ENCODE measurements around the gene GNE. TPM values are rescaled to one million over a fixed set of nuclear protein-coding genes. Genes with fewer than 3 reads are reported as not detected.

Gene GNE
- total and polyA plus RNA-seq, 2 of the 8 experiments (the other 6 are each of a cell fraction or from before 2014, with no cell fraction given), result 5.1 to 11.1 TPM

DNA sequence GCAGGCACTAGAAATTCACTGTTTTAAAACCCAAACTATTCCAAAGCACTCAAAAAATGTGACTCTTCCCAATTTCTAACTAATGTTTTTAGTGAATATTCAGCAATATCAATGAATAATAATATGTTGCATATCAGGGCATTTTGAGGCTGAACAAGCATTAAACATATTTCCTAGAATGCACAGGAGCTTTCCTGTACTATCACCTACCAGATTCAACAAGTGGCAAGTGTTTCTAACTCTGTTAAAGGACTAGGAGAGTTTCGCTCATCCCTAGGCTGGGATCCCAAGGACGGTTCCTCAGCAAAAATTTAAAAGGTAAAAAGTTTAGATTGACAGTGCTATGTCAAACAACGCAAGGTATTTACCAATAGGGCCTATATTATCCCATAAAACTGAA lies 21.0 kb downstream of the GNE start:
- Histone ChIP-seq H3K23ac (ENCODE audit: insufficient read length) (no peak overlapping the region), H2AFZ (ENCODE audit: low read length) (no peak overlapping the region), H2AK5ac (ENCODE audit: low read depth, low read length) (no peak overlapping the region), H4K91ac (replicated peaks; ENCODE audit: insufficient read length, low read length) (no peak overlapping the region), H3K27me3 (replicated peaks in 1 of 4; ENCODE audit: control insufficient read depth in 3 of 4, extremely low read depth in 1 of 4, insufficient read depth in 3 of 4, low read length in 3 of 4) (no peaks in the 10 kb centered on the region), H3K23me2 (ENCODE audit: low read depth, low read length) (no peaks in the 10 kb centered on the region), H3K14ac (ENCODE audit: insufficient read length) (no peak overlapping the region), H3K4me3 (ENCODE audit: extremely low read depth in 1 of 4, insufficient read depth in 2 of 4, low read depth in 3 of 4, low read length in 4 of 4) (no peak overlapping the region), H2BK12ac (ENCODE audit: low read depth, low read length) (no peak overlapping the region), H3K4ac (replicated peaks; ENCODE audit: insufficient read length, low read depth, low read length) (no peak overlapping the region), H2BK120ac (replicated peaks; ENCODE audit: low read depth, low read length) (no peak overlapping the region), H3K36me3 (ENCODE audit: control insufficient read depth in 2 of 4, insufficient read depth in 4 of 4, low read length in 3 of 4) (peaks cover 0 to 5% (median 2%) of the 10 kb centered on the region in 4 experiments; a peak in 3 of 8 replicates), H2BK15ac (ENCODE audit: low read length) (no peak overlapping the region), H3K9me3 (ENCODE audit: insufficient read depth in 2 of 2, low read depth in 1 of 2, low read length in 1 of 2) (no peaks in the 10 kb centered on the region), H3K18ac (ENCODE audit: extremely low read depth, low read length) (no peak overlapping the region), H3K79me2 (ENCODE audit: control insufficient read depth in 1 of 2, insufficient read depth in 2 of 2, low read length in 2 of 2) (peaks cover 0 to 2% of the 10 kb centered on the region in 2 experiments; a peak in 1 of 4 replicates), H2BK5ac (ENCODE audit: low read depth, low read length) (no peak overlapping the region), H3K79me1 (ENCODE audit: low read depth, low read length) (0 out of 2 replicates have a peak, but pooled peaks cover 2% of the 10 kb centered on the region), H3K4me1 (replicated peaks in 1 of 4; ENCODE audit: control insufficient read depth in 3 of 4, insufficient read depth in 4 of 4, low read length in 3 of 4) (no peaks in the 10 kb centered on the region), H4K5ac (ENCODE audit: insufficient read length, low read depth, low read length) (no peak overlapping the region), H4K8ac (ENCODE audit: extremely low read depth, insufficient read depth, low read length) (no peak overlapping the region), H2BK20ac (ENCODE audit: low read length) (no peak overlapping the region), H4K20me1 (replicated peaks in 1 of 2; ENCODE audit: control insufficient read depth in 1 of 2, insufficient read depth in 2 of 2, low read length in 2 of 2) (no peaks in the 10 kb centered on the region), H3K27ac (ENCODE audit: low read depth, low read length) (no peak overlapping the region), H3K56ac (replicated peaks; ENCODE audit: insufficient read length, low read depth, low read length) (no peak overlapping the region), H3K4me2 (ENCODE audit: insufficient read depth in 1 of 2, low read depth in 2 of 2, low read length in 2 of 2) (no peak overlapping the region), H3K9ac (replicated peaks in 1 of 4; ENCODE audit: extremely low read depth in 1 of 4, low read depth in 3 of 4, low read length in 3 of 4) (no peak overlapping the region)
- FAIRE-seq (no peak), DNase-seq (ENCODE audit: low read depth in 1 of 2, low spot score in 2 of 2) (no peak)
- ChIA-PET POLR2A (ENCODE audit: partially characterized antibody) (no interaction called here), CTCF (ENCODE audit: partially characterized antibody) (interaction anchor here (0.6 kb wide), 1 partner anchor 240 kb away, joined by 3 read pairs; no protein-coding TSS in a partner anchor)
- WGBS, 2 experiments (ENCODE audit: extremely low coverage in 1 of 2, insufficient coverage in 1 of 2, insufficient read length in 1 of 2, insufficient replicate concordance in 2 of 2, low coverage in 1 of 2, low lambda C conversion rate in 2 of 2, missing lambda C conversion rate in 1 of 2), result 97% methylated on average over 3 of the region's 3 CpGs; no CpG with 5 or more reads in 1 of the 2 experiments
- no peak for TF ChIP-seq GABPA (IDR thresholded peaks at IDR 0.05; ENCODE audit: borderline replicate concordance, insufficient read depth, low read length)
- no peak for TF ChIP-seq CBX5 (IDR thresholded peaks at IDR 0.05; ENCODE audit: low read depth, low read length)
- TF ChIP-seq EP300 (IDR thresholded peaks at IDR 0.05; ENCODE audit: borderline replicate concordance in 1 of 2, low read depth in 2 of 2, low read length in 2 of 2), result no peak
- no peak for TF ChIP-seq SAP30 (IDR thresholded peaks at IDR 0.05; ENCODE audit: insufficient read depth, insufficient replicate concordance, low read length)
- TF ChIP-seq HDAC2 (IDR thresholded peaks at IDR 0.05; ENCODE audit: borderline replicate concordance in 1 of 2, low read depth in 2 of 2, low read length in 2 of 2), result no peak

Data from H1 (cell line).